ENCODE results near the gene ZFP91. TPM values are rescaled to one million over a fixed set of nuclear protein-coding genes. Genes with fewer than 3 reads are reported as not detected.

The ZFP91 gene
- total RNA-seq, 3 donors from 2014 or later (not counting 1 experiment from before 2014, with no cell fraction given) = 54.8 to 61.8 (median 57.8) TPM

GRCh38 chr11:58629857-58630256 lies 51.0 kb downstream of the ZFP91 start:
- H3K9me3 ChIP-seq (ENCODE audit: control insufficient read depth, insufficient read depth, low read length) = no peaks in the 10 kb centered on the region
- peak in 2 of 3 donors; percentile 38 to 49 for ATAC-seq

GRCh38 chr11:58631378-58631777 lies 52.5 kb downstream of the ZFP91 start:
- Histone ChIP-seq H3K4me3 (ENCODE audit: low read length) (no peak overlapping the region), H3K36me3 (ENCODE audit: control insufficient read depth, insufficient read depth, low read length) (peaks cover 2% of the 10 kb centered on the region), H3K27me3 (ENCODE audit: control insufficient read depth, insufficient read depth, low read length) (no peaks in the 10 kb centered on the region), H3K9me3 (ENCODE audit: control insufficient read depth, insufficient read depth, low read length) (no peaks in the 10 kb centered on the region), H3K27ac (ENCODE audit: low read length) (no peak overlapping the region), H3K4me1 (ENCODE audit: control insufficient read depth, insufficient read depth, low read length) (no peaks in the 10 kb centered on the region)
- Mint-ChIP-seq H3K9me3 (no peaks in the 10 kb centered on the region), H3K27me3 (ENCODE audit: low read depth in 2 of 2) (no peaks in the 10 kb centered on the region), H3K27ac (no peak overlapping the region), H3K36me3 (no peaks in the 10 kb centered on the region), H3K4me3 (no peak overlapping the region), H3K4me1 (no peaks in the 10 kb centered on the region)
- no peak for DNase-seq
- no peak for ATAC-seq
- WGBS (ENCODE audit: insufficient coverage) = 96% methylated on average over 3 of the region's 3 CpGs
- intact Hi-C loops (cut with micrococcal nuclease) = no loop called here
- TF ChIP-seq CTCF (IDR thresholded peaks at IDR 0.05) = no peak

More at GRCh38 chr11:58629857-58630256, 51.0 kb downstream of the ZFP91 start:
- Histone ChIP-seq H3K27ac (ENCODE audit: low read length) (no peak overlapping the region), H3K36me3 (ENCODE audit: control insufficient read depth, insufficient read depth, low read length) (peaks cover 6% of the 10 kb centered on the region), H3K4me1 (ENCODE audit: control insufficient read depth, insufficient read depth, low read length) (no peaks in the 10 kb centered on the region), H3K27me3 (ENCODE audit: control insufficient read depth, insufficient read depth, low read length) (no peaks in the 10 kb centered on the region), H3K4me3 (ENCODE audit: low read length) (no peak overlapping the region)
- Mint-ChIP-seq H3K27me3 (ENCODE audit: low read depth in 2 of 2) (no peaks in the 10 kb centered on the region), H3K4me3 (no peak overlapping the region), H3K36me3 (no peaks in the 10 kb centered on the region), H3K4me1 (no peaks in the 10 kb centered on the region), H3K27ac (no peak overlapping the region), H3K9me3 (no peaks in the 10 kb centered on the region)
- intact Hi-C loops (cut with micrococcal nuclease) = loop anchor here (1.0 kb wide), 1 partner anchor 63 kb away; no protein-coding TSS in a partner anchor
- 31% methylated on average over 2 of the region's 2 CpGs for WGBS (ENCODE audit: insufficient coverage)
- peak; percentile 12 for TF ChIP-seq CTCF (IDR thresholded peaks at IDR 0.05)
- DNase-seq = peak in 1 of 2 donors; percentile 61

GRCh38 chr11:58632510-58632909 lies 53.6 kb downstream of the ZFP91 start:
- no peak for ATAC-seq
- no peak overlapping the region for H3K4me3 ChIP-seq (ENCODE audit: low read length)
- no peak overlapping the region for H3K27ac ChIP-seq (ENCODE audit: low read length)
- WGBS (ENCODE audit: insufficient coverage) = 100% methylated on average over 1 of the region's 1 CpG
- Mint-ChIP-seq H3K9me3 (no peaks in the 10 kb centered on the region), H3K4me3 (no peak overlapping the region), H3K27me3 (ENCODE audit: low read depth in 2 of 2) (no peaks in the 10 kb centered on the region), H3K4me1 (no peaks in the 10 kb centered on the region), H3K27ac (no peak overlapping the region), H3K36me3 (no peaks in the 10 kb centered on the region)
- H3K36me3 ChIP-seq (ENCODE audit: control insufficient read depth, insufficient read depth, low read length) = no peaks in the 10 kb centered on the region
- DNase-seq = no peak
- intact Hi-C loops (cut with micrococcal nuclease) = no loop called here
- no peaks in the 10 kb centered on the region for H3K27me3 ChIP-seq (ENCODE audit: control insufficient read depth, insufficient read depth, low read length)
- no peaks in the 10 kb centered on the region for H3K4me1 ChIP-seq (ENCODE audit: control insufficient read depth, insufficient read depth, low read length)
- TF ChIP-seq CTCF (IDR thresholded peaks at IDR 0.05) = no peak
- H3K9me3 ChIP-seq (ENCODE audit: control insufficient read depth, insufficient read depth, low read length) = no peaks in the 10 kb centered on the region

- peaks cover 18 to 19% of the 10 kb centered on the region in 2 donors for H3K4me1 Mint-ChIP-seq
- intact Hi-C loops (cut with micrococcal nuclease) = no loop called here
- no peaks in the 10 kb centered on the region for H3K36me3 Mint-ChIP-seq
- no peak overlapping the region for H3K27ac Mint-ChIP-seq
- Histone ChIP-seq H3K27me3 (ENCODE audit: control insufficient read depth, insufficient read depth, low read length) (no peaks in the 10 kb centered on the region), H3K27ac (ENCODE audit: low read length) (no peak overlapping the region), H3K4me1 (ENCODE audit: control insufficient read depth, insufficient read depth, low read length) (peaks cover 9% of the 10 kb centered on the region), H3K36me3 (ENCODE audit: control insufficient read depth, insufficient read depth, low read length) (no peaks in the 10 kb centered on the region), H3K9me3 (ENCODE audit: control insufficient read depth, insufficient read depth, low read length) (no peaks in the 10 kb centered on the region), H3K4me3 (ENCODE audit: low read length) (no peak overlapping the region)
- no peaks in the 10 kb centered on the region for H3K27me3 Mint-ChIP-seq (ENCODE audit: low read depth in 2 of 2)
- no peak for TF ChIP-seq CTCF (IDR thresholded peaks at IDR 0.05)
- no peaks in the 10 kb centered on the region for H3K9me3 Mint-ChIP-seq
- no peak overlapping the region for H3K4me3 Mint-ChIP-seq
- DNase-seq = no peak
- whole genome bisulfite sequencing (ENCODE audit: insufficient coverage) = 88% methylated on average over 3 of the region's 3 CpGs
- no peak for ATAC-seq
Measured at GRCh38 chr11:58636587-58636986, 57.7 kb downstream of the ZFP91 start.
